Activated CD4-positive, alpha-beta T cell treated with anti-CD3 and anti-CD28 coated beads, Interleukin-2, amount 50 U/mL, for 1 hour (primary cell): ENCODE results near the gene LENG1.

Source experiments
- DNase-seq: peaks from one replicate; pipeline ENCODE4 v3.0.0-alpha.2; 2020

LENG1 gene

GRCh38 chr19:54162241-54162805 lies 2.8 kb upstream of the LENG1 start:
- peak; percentile 80 for DNase-seq

- no peak for DNase-seq
These were observed 1.3 kb upstream of the LENG1 start for GRCh38 chr19:54160854-54161253.

- no peak for DNase-seq
These were observed 776 bp upstream of the LENG1 start for GRCh38 chr19:54160182-54160811.

- DNase-seq = no peak
These were observed 639 bp downstream of the LENG1 start for GRCh38 chr19:54158812-54159351.

- DNase-seq = no peak
These were observed 2.6 kb downstream of the LENG1 start for GRCh38 chr19:54156953-54157352.

GRCh38 chr19:54156490-54156889 lies 3.0 kb downstream of the LENG1 start:
- no peak for DNase-seq

GRCh38 chr19:54155694-54156093 lies 3.8 kb downstream of the LENG1 start:
- no peak for DNase-seq

GRCh38 chr19:54154603-54155345 lies 4.7 kb downstream of the LENG1 start:
- DNase-seq = peak; percentile 34

- DNase-seq = no peak
These were observed 5.7 kb downstream of the LENG1 start for GRCh38 chr19:54153731-54154326.

GRCh38 chr19:54152878-54153524 lies 6.5 kb downstream of the LENG1 start:
- no peak for DNase-seq

GRCh38 chr19:54152267-54152666 lies 7.3 kb downstream of the LENG1 start:
- no peak for DNase-seq

- no peak for DNase-seq
These were observed 8.0 kb downstream of the LENG1 start for GRCh38 chr19:54151362-54152035.

GRCh38 chr19:54149021-54149812 lies 10.3 kb downstream of the LENG1 start:
- DNase-seq = no peak

- DNase-seq = no peak
These were observed 11.4 kb downstream of the LENG1 start for GRCh38 chr19:54148158-54148557.

- DNase-seq = no peak
These were observed 11.8 kb downstream of the LENG1 start for GRCh38 chr19:54147676-54148075.

GRCh38 chr19:54145541-54146158 lies 13.9 kb downstream of the LENG1 start:
- DNase-seq = no peak

- no peak for DNase-seq
These were observed 17.2 kb downstream of the LENG1 start for GRCh38 chr19:54142166-54142780.

GRCh38 chr19:54141356-54141755 lies 18.2 kb downstream of the LENG1 start:
- DNase-seq = no peak

- DNase-seq = no peak
These were observed 20.8 kb downstream of the LENG1 start for GRCh38 chr19:54138489-54139256.
